22Rv1 (cell line): ENCODE measurements around the gene GABRG3.

Experiments
- ZFX ChIP-seq: fragments of 450-650 bp; IDR thresholded peaks from 2 replicates; pipeline ENCODE4 v1.6.1; 2017; ENCODE audit warnings: antibody characterized with exemption, borderline replicate concordance
- TF ChIP-seq, protein P1 (sequence below): fragments of 450-650 bp; IDR thresholded peaks from 2 replicates; pipeline ENCODE4 v1.5.1; 2017; ENCODE audit warnings: mild to moderate bottlenecking

GRCh38 chr15:26945046-26945445 lies 25.9 kb upstream of the GABRG3 start:
- TF ChIP-seq, protein P1, sequence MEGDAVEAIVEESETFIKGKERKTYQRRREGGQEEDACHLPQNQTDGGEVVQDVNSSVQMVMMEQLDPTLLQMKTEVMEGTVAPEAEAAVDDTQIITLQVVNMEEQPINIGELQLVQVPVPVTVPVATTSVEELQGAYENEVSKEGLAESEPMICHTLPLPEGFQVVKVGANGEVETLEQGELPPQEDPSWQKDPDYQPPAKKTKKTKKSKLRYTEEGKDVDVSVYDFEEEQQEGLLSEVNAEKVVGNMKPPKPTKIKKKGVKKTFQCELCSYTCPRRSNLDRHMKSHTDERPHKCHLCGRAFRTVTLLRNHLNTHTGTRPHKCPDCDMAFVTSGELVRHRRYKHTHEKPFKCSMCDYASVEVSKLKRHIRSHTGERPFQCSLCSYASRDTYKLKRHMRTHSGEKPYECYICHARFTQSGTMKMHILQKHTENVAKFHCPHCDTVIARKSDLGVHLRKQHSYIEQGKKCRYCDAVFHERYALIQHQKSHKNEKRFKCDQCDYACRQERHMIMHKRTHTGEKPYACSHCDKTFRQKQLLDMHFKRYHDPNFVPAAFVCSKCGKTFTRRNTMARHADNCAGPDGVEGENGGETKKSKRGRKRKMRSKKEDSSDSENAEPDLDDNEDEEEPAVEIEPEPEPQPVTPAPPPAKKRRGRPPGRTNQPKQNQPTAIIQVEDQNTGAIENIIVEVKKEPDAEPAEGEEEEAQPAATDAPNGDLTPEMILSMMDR, result no peak
- no peak for TF ChIP-seq ZFX
